ENCODE data around the gene PPP1R14D. TPM values are rescaled to one million over a fixed set of nuclear protein-coding genes. Genes with fewer than 3 reads are reported as not detected.

PPP1R14D gene
- total RNA-seq, 2 experiments from 2014 or later = not detected

DNA sequence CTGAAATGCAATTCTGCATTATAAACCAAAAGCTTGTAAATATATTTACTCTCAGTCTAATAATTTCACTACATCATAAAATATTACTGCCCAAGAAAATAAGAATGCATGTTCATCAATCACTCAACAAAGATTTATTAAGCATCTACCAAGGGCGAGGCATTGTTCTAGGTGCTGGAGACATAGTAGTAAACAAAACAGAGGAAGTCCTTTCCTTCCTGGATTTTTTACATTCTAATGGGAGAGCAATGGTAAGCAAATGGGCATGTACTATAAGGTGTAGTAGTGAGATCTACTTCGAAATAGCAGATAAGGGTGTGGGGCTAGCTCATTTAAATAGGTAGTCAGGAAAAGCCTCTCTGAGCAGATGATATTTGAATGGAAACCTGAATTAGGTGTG is 32.5 kb downstream of the PPP1R14D start:
- ChIA-PET POLR2A (interaction anchor here (1.4 kb wide), 1 partner anchor 10 kb away, joined by 3 read pairs; no protein-coding TSS in a partner anchor), CTCF (interaction anchor here (1.2 to 1.4 kb wide), 3 partner anchors 13 to 63 kb away, joined by 3 to 7 read pairs (median 6); no protein-coding TSS in a partner anchor)
- H3K27ac Mint-ChIP-seq = no peak overlapping the region
- DNase-seq (no peak), ATAC-seq (no peak)
- peaks cover 29% of the 10 kb centered on the region for H3K4me1 Mint-ChIP-seq (ENCODE audit: low read depth)
- no peaks in the 10 kb centered on the region for H3K27me3 Mint-ChIP-seq
- H3K4me3 Mint-ChIP-seq = no peak overlapping the region
- TF ChIP-seq, protein P1, sequence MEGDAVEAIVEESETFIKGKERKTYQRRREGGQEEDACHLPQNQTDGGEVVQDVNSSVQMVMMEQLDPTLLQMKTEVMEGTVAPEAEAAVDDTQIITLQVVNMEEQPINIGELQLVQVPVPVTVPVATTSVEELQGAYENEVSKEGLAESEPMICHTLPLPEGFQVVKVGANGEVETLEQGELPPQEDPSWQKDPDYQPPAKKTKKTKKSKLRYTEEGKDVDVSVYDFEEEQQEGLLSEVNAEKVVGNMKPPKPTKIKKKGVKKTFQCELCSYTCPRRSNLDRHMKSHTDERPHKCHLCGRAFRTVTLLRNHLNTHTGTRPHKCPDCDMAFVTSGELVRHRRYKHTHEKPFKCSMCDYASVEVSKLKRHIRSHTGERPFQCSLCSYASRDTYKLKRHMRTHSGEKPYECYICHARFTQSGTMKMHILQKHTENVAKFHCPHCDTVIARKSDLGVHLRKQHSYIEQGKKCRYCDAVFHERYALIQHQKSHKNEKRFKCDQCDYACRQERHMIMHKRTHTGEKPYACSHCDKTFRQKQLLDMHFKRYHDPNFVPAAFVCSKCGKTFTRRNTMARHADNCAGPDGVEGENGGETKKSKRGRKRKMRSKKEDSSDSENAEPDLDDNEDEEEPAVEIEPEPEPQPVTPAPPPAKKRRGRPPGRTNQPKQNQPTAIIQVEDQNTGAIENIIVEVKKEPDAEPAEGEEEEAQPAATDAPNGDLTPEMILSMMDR (IDR thresholded peaks at IDR 0.05) = no peak
- peaks cover 28% of the 10 kb centered on the region for H3K36me3 Mint-ChIP-seq (ENCODE audit: low read depth)
- intact Hi-C loops (cut with micrococcal nuclease) = no loop called here
- H3K9me3 Mint-ChIP-seq = no peaks in the 10 kb centered on the region

DNA sequence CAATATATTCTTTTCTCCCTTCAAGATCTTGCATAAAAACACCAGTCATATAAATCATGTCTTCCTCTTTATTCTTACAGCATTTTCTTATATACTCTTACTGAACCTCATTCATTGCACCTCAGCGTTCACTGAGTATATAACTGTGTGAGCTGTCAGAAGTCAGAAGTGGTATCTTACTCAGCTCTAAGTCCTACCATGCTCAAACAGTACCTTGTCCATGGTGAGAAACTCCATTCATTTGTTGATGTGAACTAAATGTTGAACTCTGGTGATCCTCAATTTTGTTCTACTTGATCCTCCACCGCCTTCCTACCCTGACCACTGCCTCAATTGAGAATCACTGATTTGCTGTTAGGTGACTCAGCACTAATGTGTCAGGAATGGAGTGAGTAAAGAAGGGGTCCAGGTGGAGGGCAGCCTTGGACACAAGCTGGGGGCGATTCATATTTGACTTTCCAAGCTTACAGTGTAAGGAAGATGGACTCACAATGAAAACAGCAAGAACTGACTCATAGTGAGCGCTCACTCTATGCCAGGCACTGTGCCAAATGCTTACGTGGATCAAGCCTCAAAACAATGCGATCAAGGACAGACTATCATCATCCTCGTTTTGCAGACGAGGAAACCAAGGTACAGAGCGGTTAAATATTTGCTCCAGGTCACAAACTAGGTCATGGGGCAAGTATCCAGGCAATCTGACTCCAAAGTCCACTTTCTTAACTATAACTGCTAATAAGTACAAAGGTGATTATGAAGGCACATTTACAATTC is 35.1 kb downstream of the PPP1R14D start:
- Mint-ChIP-seq H3K9me3 (no peaks in the 10 kb centered on the region), H3K4me3 (no peak overlapping the region), H3K4me1 (ENCODE audit: low read depth) (peaks cover 26% of the 10 kb centered on the region), H3K27ac (no peak overlapping the region), H3K27me3 (no peaks in the 10 kb centered on the region), H3K36me3 (ENCODE audit: low read depth) (peaks cover 10% of the 10 kb centered on the region)
- intact Hi-C loops (cut with micrococcal nuclease) = no loop called here
- ChIA-PET POLR2A (interaction anchor here (1.5 kb wide), 1 partner anchor 11 kb away, joined by 3 read pairs; no protein-coding TSS in a partner anchor), CTCF (interaction anchor here (1.3 to 3.0 kb wide), 2 partner anchors 11 to 17 kb away, joined by 3 to 15 read pairs; no protein-coding TSS in a partner anchor)
- TF ChIP-seq, protein P1 (IDR thresholded peaks at IDR 0.05) = no peak
- DNase-seq (peak; percentile 27), ATAC-seq (no peak)

DNA sequence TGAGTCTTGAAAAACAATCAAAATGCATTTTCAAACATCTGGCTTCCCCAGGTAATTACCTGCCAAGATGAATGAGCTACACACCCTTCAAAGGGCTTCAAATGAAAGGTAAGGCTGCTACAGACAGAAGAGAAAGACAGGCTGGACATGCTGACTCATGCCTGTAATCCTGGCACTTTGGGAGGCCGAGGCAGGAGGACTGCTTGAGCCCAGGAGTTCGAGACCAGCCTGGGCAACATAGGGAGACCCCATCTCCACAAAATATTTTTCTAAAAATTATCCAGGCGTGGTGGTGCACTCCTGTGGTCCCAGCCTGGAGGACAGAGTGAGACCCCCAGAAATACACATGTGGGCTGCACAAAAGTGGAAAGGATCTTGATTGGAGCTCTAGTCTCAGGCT is 36.1 kb downstream of the PPP1R14D start:
- Mint-ChIP-seq H3K36me3 (ENCODE audit: low read depth) (peaks cover 3% of the 10 kb centered on the region), H3K27me3 (no peaks in the 10 kb centered on the region), H3K4me3 (no peak overlapping the region), H3K9me3 (no peaks in the 10 kb centered on the region), H3K4me1 (ENCODE audit: low read depth) (peaks cover 30% of the 10 kb centered on the region), H3K27ac (no peak overlapping the region)
- ChIA-PET CTCF (interaction anchor here (0.6 to 3.0 kb wide), 3 partner anchors 10 to 38 kb away, joined by 3 to 15 read pairs (median 3); no protein-coding TSS in a partner anchor), POLR2A (interaction anchor here (1.4 to 1.5 kb wide), 2 partner anchors 12 to 48 kb away, joined by 3 to 4 read pairs; no protein-coding TSS in a partner anchor)
- DNase-seq (no peak), ATAC-seq (no peak)
- TF ChIP-seq, protein P1 (IDR thresholded peaks at IDR 0.05) = no peak
- intact Hi-C loops (cut with micrococcal nuclease) = no loop called here

DNA sequence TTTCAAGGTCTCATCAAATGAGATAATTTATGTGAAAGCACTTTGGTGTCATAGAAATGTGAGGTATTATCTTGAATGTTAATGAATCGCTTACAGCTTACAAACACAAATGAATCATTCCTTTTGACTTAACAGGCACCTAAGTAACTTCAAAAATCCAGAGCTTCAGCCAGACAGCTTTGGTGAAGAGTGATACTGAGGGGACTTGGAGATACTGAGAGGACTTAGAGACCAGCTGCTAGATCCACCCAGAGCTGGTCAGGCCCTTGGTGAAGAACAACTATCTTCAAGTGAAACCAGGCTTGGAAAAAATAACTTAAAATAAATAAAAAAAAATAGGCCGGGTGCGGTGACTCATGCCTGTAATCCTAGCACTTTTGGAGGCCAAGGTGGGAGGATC is 37.8 kb downstream of the PPP1R14D start:
- DNase-seq = no peak
- intact Hi-C loops (cut with micrococcal nuclease) = no loop called here
- peaks cover 42% of the 10 kb centered on the region for H3K4me1 Mint-ChIP-seq (ENCODE audit: low read depth)
- ChIA-PET CTCF (interaction anchor here (1.3 to 3.0 kb wide), 2 partner anchors 8 to 112 kb away, joined by 4 to 15 read pairs; no protein-coding TSS in a partner anchor), POLR2A (no interaction called here)
- no peak overlapping the region for H3K4me3 Mint-ChIP-seq
- no peak for ATAC-seq
- no peaks in the 10 kb centered on the region for H3K9me3 Mint-ChIP-seq
- no peak overlapping the region for H3K27ac Mint-ChIP-seq
- H3K27me3 Mint-ChIP-seq = no peaks in the 10 kb centered on the region
- TF ChIP-seq, protein P1 (IDR thresholded peaks at IDR 0.05) = no peak
- H3K36me3 Mint-ChIP-seq (ENCODE audit: low read depth) = peaks cover 3% of the 10 kb centered on the region

DNA sequence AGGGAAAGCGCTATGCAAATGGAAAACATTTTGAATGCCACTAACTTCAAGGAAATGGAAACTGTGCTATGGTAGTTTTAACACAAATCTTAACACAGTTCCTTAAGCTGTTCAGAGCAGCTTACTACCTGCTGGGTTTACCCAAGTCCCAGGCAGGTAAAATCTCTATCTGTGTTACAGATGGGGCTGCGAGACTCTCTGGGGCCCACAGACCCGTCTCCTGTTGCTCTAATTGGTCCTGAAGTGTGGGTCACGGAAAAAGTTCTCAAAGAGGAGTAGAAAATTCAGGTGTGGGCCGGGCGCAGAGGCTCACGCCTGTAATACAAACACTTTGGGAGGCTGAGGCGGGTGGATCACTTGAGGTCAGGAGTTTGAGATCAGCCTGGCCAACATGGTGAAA is 38.5 kb downstream of the PPP1R14D start:
- ATAC-seq (no peak), DNase-seq (no peak)
- Mint-ChIP-seq H3K4me3 (no peak overlapping the region), H3K4me1 (ENCODE audit: low read depth) (peaks cover 40% of the 10 kb centered on the region), H3K27me3 (no peaks in the 10 kb centered on the region), H3K27ac (no peak overlapping the region), H3K9me3 (no peaks in the 10 kb centered on the region), H3K36me3 (ENCODE audit: low read depth) (peaks cover 3% of the 10 kb centered on the region)
- intact Hi-C loops (cut with micrococcal nuclease) = no loop called here
- ChIA-PET POLR2A (no interaction called here), CTCF (interaction anchor here (1.3 kb wide), 1 partner anchor 111 kb away, joined by 4 read pairs; no protein-coding TSS in a partner anchor)
- TF ChIP-seq, protein P1 (IDR thresholded peaks at IDR 0.05) = no peak
